Gastroesophageal sphincter (tissue), 4 donors: ENCODE results near the gene CDYL2. TPM values are rescaled to one million over a fixed set of nuclear protein-coding genes. Genes with fewer than 3 reads are reported as not detected.

ENCODE experiments used
- ATAC-seq: fragments of 150-250 bp; one replicate; pipeline ENCODE4 v1.9.1; 2016; ENCODE audit warnings: mild to moderate bottlenecking, moderate library complexity
- H3K27ac ChIP-seq, 4 donors: fragments of 200-600 bp; sonication (generic) in 3 of 4; 1 replicate in 3 of 4; 2 replicates in 1 of 4; pipeline ENCODE4 v1.5.1; 2016 to 2019
- H3K27me3 ChIP-seq: fragments of 200-600 bp; sonication (generic); one replicate; pipeline ENCODE4 v1.5.1; 2019
- H3K36me3 ChIP-seq, 2 donors: fragments of 200-600 bp; sonication (generic); one replicate each; pipeline ENCODE4 v1.5.1; 2019; ENCODE audit warnings: control low read depth in 1 of 2
- H3K4me1 ChIP-seq, 3 donors: fragments of 200-600 bp; sonication (generic); 1 replicate in 2 of 3; 2 replicates in 1 of 3; pipeline ENCODE4 v1.5.1; 2016 to 2019; ENCODE audit warnings: control low read depth in 2 of 3
- H3K4me3 ChIP-seq, 2 donors: fragments of 200-600 bp; sonication (generic); one replicate each; pipeline ENCODE4 v1.5.1; 2019; ENCODE audit warnings: mild to moderate bottlenecking in 1 of 2, moderate library complexity in 1 of 2
- H3K9me3 ChIP-seq, 3 donors: fragments of 200-600 bp; sonication (generic); one replicate each; pipeline ENCODE4 v1.5.1; 2017 to 2019; ENCODE audit warnings: control low read depth in 2 of 3
- CTCF ChIP-seq, 4 experiments: fragments of 200-600 bp in 2 of 4; fragments of 450-650 bp in 2 of 4; sonication (generic) in 1 of 4; IDR thresholded peaks; one replicate each; pipeline ENCODE4 v1.5.1; 2017 to 2019; ENCODE audit warnings: antibody characterized with exemption in 4 of 4, mild to moderate bottlenecking in 2 of 4, moderate library complexity in 2 of 4
- EP300 ChIP-seq: sonication (generic); formaldehyde crosslinking; IDR thresholded peaks from one replicate; pipeline ENCODE4 v1.6.1; 2017; ENCODE audit warnings: antibody characterized with exemption, mild to moderate bottlenecking
- POLR2A ChIP-seq, 2 donors: fragments of 450-650 bp; IDR thresholded peaks; one replicate each; pipeline ENCODE4 v1.6.1; 2017; ENCODE audit warnings: antibody characterized with exemption in 2 of 2, mild to moderate bottlenecking in 2 of 2, moderate library complexity in 1 of 2
- POLR2AphosphoS5 ChIP-seq: sonication (generic); formaldehyde crosslinking; IDR thresholded peaks from one replicate; pipeline ENCODE4 v1.6.1; 2017; ENCODE audit warnings: antibody characterized with exemption
- WGBS, 2 donors: methylation state at CpG; one replicate each; pipeline ENCODE4 v1.1.5; 2018; ENCODE audit warnings: low coverage in 1 of 2; 5-methylcytosine and 5-hydroxymethylcytosine counted together
- total RNA-seq, 4 donors: library from RNA; depleted of rRNA; stranded (reverse); fragments of >200 nt; gene quantifications; one replicate each; pipeline ENCODE4 v1.1.0, GENCODE V29; 2016

CDYL2 gene
- total RNA-seq, 4 donors from 2014 or later: 0.78 to 11.7 (median 3.2) TPM

- no peak for ATAC-seq
- Histone ChIP-seq H3K4me3 (no peak overlapping the region), H3K9me3 (no peaks in the 10 kb centered on the region), H3K27me3 (peaks cover 10% of the 10 kb centered on the region), H3K4me1 (no peaks in the 10 kb centered on the region), H3K27ac (no peak overlapping the region), H3K36me3 (no peaks in the 10 kb centered on the region)
- no peak for TF ChIP-seq CTCF (IDR thresholded peaks at IDR 0.05)
- no peak for TF ChIP-seq EP300
- TF ChIP-seq POLR2AphosphoS5: no peak
- no peak for TF ChIP-seq POLR2A (IDR thresholded peaks at IDR 0.05)
Measured at GRCh38 chr16:80594756-80595155, 209.6 kb downstream of the CDYL2 start.

DNA sequence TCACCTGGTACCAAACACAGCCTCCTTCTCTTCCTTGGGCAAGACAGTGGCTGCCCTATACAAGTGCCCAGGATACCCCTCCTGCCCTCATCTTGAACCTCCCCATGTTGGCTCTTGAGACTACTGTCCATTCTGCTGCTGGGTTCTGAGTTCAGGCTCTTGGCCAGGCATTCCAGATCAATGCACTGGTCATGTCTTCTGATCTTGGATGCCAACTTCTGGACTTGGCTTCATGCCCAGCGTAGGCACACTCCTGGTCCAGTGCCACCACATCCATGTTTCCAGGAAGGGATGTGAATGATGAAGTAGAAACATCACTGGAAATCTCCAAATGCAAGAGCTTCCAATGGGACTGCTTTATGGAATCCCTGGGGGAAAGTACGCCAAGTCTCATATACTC lies 212.1 kb downstream of the CDYL2 start:
- no peak overlapping the region for H3K4me3 ChIP-seq
- ATAC-seq: no peak
- H3K27ac ChIP-seq: no peak overlapping the region
- H3K4me1 ChIP-seq: no peaks in the 10 kb centered on the region
- H3K27me3 ChIP-seq: peaks cover 10% of the 10 kb centered on the region
- no peaks in the 10 kb centered on the region for H3K9me3 ChIP-seq
- no peak for TF ChIP-seq POLR2A (IDR thresholded peaks at IDR 0.05)
- TF ChIP-seq POLR2AphosphoS5: no peak
- no peak for TF ChIP-seq CTCF (IDR thresholded peaks at IDR 0.05)
- no peak for TF ChIP-seq EP300
- WGBS, 2 donors: 50% methylated on average over 1 of the region's 2 CpGs; no CpG with 5 or more reads in 1 of the 2 donors
- H3K36me3 ChIP-seq: no peaks in the 10 kb centered on the region

DNA sequence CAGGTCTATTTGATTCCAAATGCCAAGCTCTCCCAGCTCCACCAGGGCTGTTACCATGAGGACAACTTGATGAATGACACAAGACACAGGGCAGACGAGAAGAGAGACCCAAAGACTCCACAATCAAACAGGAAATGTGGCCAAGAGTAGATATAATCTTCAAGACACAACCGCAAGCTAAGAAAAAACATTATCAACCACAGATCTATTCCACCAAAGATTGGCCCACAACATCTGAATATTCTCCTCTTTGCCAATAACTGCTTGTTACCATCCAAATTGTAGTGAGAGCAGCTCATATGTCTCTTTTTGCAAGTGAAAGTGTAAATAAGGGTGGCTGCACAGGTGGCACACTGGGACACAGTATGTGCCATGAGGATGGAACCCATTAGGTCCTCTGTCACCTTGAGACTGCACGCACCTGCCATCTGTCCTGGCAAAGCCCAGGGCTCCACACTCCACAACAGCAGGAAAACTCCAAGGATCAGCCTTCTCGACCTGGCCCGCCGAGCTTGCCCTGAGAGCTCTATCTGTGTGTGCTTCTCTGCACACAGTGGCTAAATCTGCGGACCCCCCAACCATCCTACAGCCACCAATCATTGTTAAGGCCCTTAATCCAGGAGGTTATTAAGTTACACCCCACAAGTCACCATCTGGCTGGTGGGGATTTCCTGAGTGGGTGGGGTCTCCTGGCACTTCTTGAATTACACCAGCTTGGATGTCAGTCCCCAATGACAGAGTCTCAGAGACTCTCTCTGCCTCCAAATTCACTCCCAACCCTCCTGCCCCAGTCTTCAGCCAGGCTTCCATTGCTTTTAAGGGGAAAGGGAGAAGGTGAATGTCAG lies 213.1 kb downstream of the CDYL2 start:
- H3K4me3 ChIP-seq: no peak overlapping the region
- ATAC-seq: no peak
- TF ChIP-seq POLR2AphosphoS5 (no peak), POLR2A (IDR thresholded peaks at IDR 0.05) (no peak), EP300 (no peak), CTCF (IDR thresholded peaks at IDR 0.05) (no peak)
- H3K9me3 ChIP-seq: no peaks in the 10 kb centered on the region
- no peaks in the 10 kb centered on the region for H3K4me1 ChIP-seq
- H3K27me3 ChIP-seq: peaks cover 11% of the 10 kb centered on the region
- H3K36me3 ChIP-seq: no peaks in the 10 kb centered on the region
- H3K27ac ChIP-seq: no peak overlapping the region
- 38 to 100% methylated on average over 1 to 2 of the region's 7 CpGs for WGBS, 2 donors

- H3K9me3 ChIP-seq: no peaks in the 10 kb centered on the region
- ATAC-seq: no peak
- no peaks in the 10 kb centered on the region for H3K4me1 ChIP-seq
- 80 to 83% methylated on average over 3 to 4 of the region's 4 CpGs for WGBS, 2 donors
- H3K4me3 ChIP-seq: no peak overlapping the region
- H3K36me3 ChIP-seq: no peaks in the 10 kb centered on the region
- no peak for TF ChIP-seq CTCF (IDR thresholded peaks at IDR 0.05)
- H3K27ac ChIP-seq: no peak overlapping the region
- H3K27me3 ChIP-seq: peaks cover 6% of the 10 kb centered on the region
Measured at GRCh38 chr16:80587071-80587470, 217.3 kb downstream of the CDYL2 start.

GRCh38 chr16:80586476-80586875 lies 217.9 kb downstream of the CDYL2 start:
- Histone ChIP-seq H3K27me3 (peaks cover 6% of the 10 kb centered on the region), H3K4me1 (no peaks in the 10 kb centered on the region), H3K36me3 (no peaks in the 10 kb centered on the region), H3K27ac (no peak overlapping the region), H3K4me3 (no peak overlapping the region), H3K9me3 (no peaks in the 10 kb centered on the region)
- TF ChIP-seq CTCF (IDR thresholded peaks at IDR 0.05): no peak
- TF ChIP-seq EP300: no peak
- TF ChIP-seq POLR2A (IDR thresholded peaks at IDR 0.05): no peak
- no peak for TF ChIP-seq POLR2AphosphoS5
- ATAC-seq: no peak
